T-helper 2 cell treated with Interferon-gamma antibody and Interleukin-4, amounts not matched to agents 5 μg/mL and 100 μg/mL, for 36 hours (primary cell): Measurements from ENCODE around the gene ADAMTSL2.

ENCODE experiments used
- DNase-seq: peaks from one replicate; pipeline ENCODE4 v3.0.0; 2021; ENCODE audit warnings: low spot score
- H3K27ac Mint-ChIP-seq: one replicate; pipeline ENCODE4 v1.8.0; 2021; ENCODE audit warnings: mild to moderate bottlenecking, mixed read lengths
- H3K27me3 Mint-ChIP-seq: one replicate; pipeline ENCODE4 v1.8.0; 2021; ENCODE audit warnings: low read depth, mixed read lengths
- H3K36me3 Mint-ChIP-seq: one replicate; pipeline ENCODE4 v1.8.0; 2021; ENCODE audit warnings: low read depth, mixed read lengths
- H3K4me1 Mint-ChIP-seq: one replicate; pipeline ENCODE4 v1.8.0; 2021; ENCODE audit warnings: low read depth, mixed read lengths
- H3K4me3 Mint-ChIP-seq: one replicate; pipeline ENCODE4 v1.8.0; 2022; ENCODE audit warnings: mild to moderate bottlenecking, moderate library complexity, mixed read lengths
- H3K9me3 Mint-ChIP-seq: one replicate; pipeline ENCODE4 v1.8.0; 2021; ENCODE audit warnings: mixed read lengths

Gene ADAMTSL2

GRCh38 chr9:133571391-133571890, 36.9 kb downstream of the ADAMTSL2 start:
- no peaks in the 10 kb centered on the region for H3K36me3 Mint-ChIP-seq
- peaks cover under 1% of the 10 kb centered on the region for H3K27me3 Mint-ChIP-seq
- DNase-seq: no peak
- no peak overlapping the region for H3K4me3 Mint-ChIP-seq
- no peaks in the 10 kb centered on the region for H3K9me3 Mint-ChIP-seq
- H3K27ac Mint-ChIP-seq: no peak overlapping the region
- no peaks in the 10 kb centered on the region for H3K4me1 Mint-ChIP-seq

GRCh38 chr9:133571896-133572595, 37.5 kb downstream of the ADAMTSL2 start:
- Mint-ChIP-seq H3K27ac (no peak overlapping the region), H3K4me1 (no peaks in the 10 kb centered on the region), H3K27me3 (peaks cover 3% of the 10 kb centered on the region), H3K4me3 (no peak overlapping the region), H3K36me3 (no peaks in the 10 kb centered on the region), H3K9me3 (no peaks in the 10 kb centered on the region)
- no peak for DNase-seq

- Mint-ChIP-seq H3K4me3 (no peak overlapping the region), H3K27ac (no peak overlapping the region), H3K36me3 (no peaks in the 10 kb centered on the region), H3K27me3 (peaks cover 3% of the 10 kb centered on the region), H3K4me1 (no peaks in the 10 kb centered on the region), H3K9me3 (no peaks in the 10 kb centered on the region)
- DNase-seq: no peak
Observed at GRCh38 chr9:133572821-133573361, 38.4 kb downstream of the ADAMTSL2 start.

GRCh38 chr9:133573791-133574515, 39.4 kb downstream of the ADAMTSL2 start:
- Mint-ChIP-seq H3K4me1 (no peaks in the 10 kb centered on the region), H3K27me3 (peaks cover 7% of the 10 kb centered on the region), H3K9me3 (no peaks in the 10 kb centered on the region), H3K36me3 (no peaks in the 10 kb centered on the region), H3K27ac (no peak overlapping the region), H3K4me3 (no peak overlapping the region)
- DNase-seq: no peak

GRCh38 chr9:133574771-133575170, 40.3 kb downstream of the ADAMTSL2 start:
- Mint-ChIP-seq H3K36me3 (no peaks in the 10 kb centered on the region), H3K9me3 (no peaks in the 10 kb centered on the region), H3K4me1 (no peaks in the 10 kb centered on the region), H3K27ac (no peak overlapping the region), H3K27me3 (peaks cover 12% of the 10 kb centered on the region), H3K4me3 (no peak overlapping the region)
- DNase-seq: no peak

- Mint-ChIP-seq H3K27ac (no peak overlapping the region), H3K4me3 (no peak overlapping the region), H3K9me3 (no peaks in the 10 kb centered on the region), H3K36me3 (no peaks in the 10 kb centered on the region), H3K27me3 (peaks cover 16% of the 10 kb centered on the region), H3K4me1 (no peaks in the 10 kb centered on the region)
- no peak for DNase-seq
Observed at GRCh38 chr9:133575186-133576030, 40.9 kb downstream of the ADAMTSL2 start.

GRCh38 chr9:133576031-133576874, 41.7 kb downstream of the ADAMTSL2 start:
- no peaks in the 10 kb centered on the region for H3K36me3 Mint-ChIP-seq
- H3K4me1 Mint-ChIP-seq: no peaks in the 10 kb centered on the region
- no peaks in the 10 kb centered on the region for H3K9me3 Mint-ChIP-seq
- no peak overlapping the region for H3K4me3 Mint-ChIP-seq
- peaks cover 19% of the 10 kb centered on the region for H3K27me3 Mint-ChIP-seq
- H3K27ac Mint-ChIP-seq: no peak overlapping the region
- DNase-seq: no peak

GRCh38 chr9:133576875-133577736, 42.6 kb downstream of the ADAMTSL2 start:
- Mint-ChIP-seq H3K27ac (no peak overlapping the region), H3K4me1 (no peaks in the 10 kb centered on the region), H3K9me3 (no peaks in the 10 kb centered on the region), H3K4me3 (no peak overlapping the region), H3K27me3 (peaks cover 21% of the 10 kb centered on the region), H3K36me3 (no peaks in the 10 kb centered on the region)
- DNase-seq: no peak

- H3K27ac Mint-ChIP-seq: no peak overlapping the region
- H3K4me3 Mint-ChIP-seq: no peak overlapping the region
- DNase-seq: no peak
- H3K4me1 Mint-ChIP-seq: no peaks in the 10 kb centered on the region
- H3K36me3 Mint-ChIP-seq: no peaks in the 10 kb centered on the region
- no peaks in the 10 kb centered on the region for H3K9me3 Mint-ChIP-seq
- peaks cover 21% of the 10 kb centered on the region for H3K27me3 Mint-ChIP-seq
Observed at GRCh38 chr9:133577737-133578112, 43.2 kb downstream of the ADAMTSL2 start.

GRCh38 chr9:133578524-133579441, 44.3 kb downstream of the ADAMTSL2 start:
- Mint-ChIP-seq H3K9me3 (no peaks in the 10 kb centered on the region), H3K36me3 (no peaks in the 10 kb centered on the region), H3K27me3 (peaks cover 21% of the 10 kb centered on the region), H3K4me3 (no peak overlapping the region), H3K27ac (no peak overlapping the region), H3K4me1 (no peaks in the 10 kb centered on the region)
- no peak for DNase-seq

GRCh38 chr9:133579601-133580418, 45.3 kb downstream of the ADAMTSL2 start:
- Mint-ChIP-seq H3K36me3 (no peaks in the 10 kb centered on the region), H3K27ac (no peak overlapping the region), H3K9me3 (no peaks in the 10 kb centered on the region), H3K27me3 (peaks cover 26% of the 10 kb centered on the region), H3K4me3 (no peak overlapping the region), H3K4me1 (no peaks in the 10 kb centered on the region)
- DNase-seq: no peak
